ENCODE results near the gene RDH12.
"Not testable (repeated sequence)": the region's sequence is repeated elsewhere in the genome, so short reads cannot be mapped to it uniquely, and the experiment has no call there.

RDH12 gene

GRCh38 chr14:67701492-67701891 is at the start of gene RDH12:
Gene RDH12 (plus strand): TSS chr14:67701886. CDS start chr14:67722643, 20,757 bp downstream.
- DNase-seq (ENCODE audit: low read depth) = not testable (repeated sequence)

GRCh38 chr14:67652189-67652588 is 49.5 kb upstream of the RDH12 start:
- DNase-seq (ENCODE audit: low read depth) = no peak
- H3K4me3 ChIP-seq (ENCODE audit: low read length) = no peak overlapping the region
- TF ChIP-seq CTCF (conservative IDR thresholded peaks at IDR 0.05; ENCODE audit: low read length) = no peak

More at GRCh38 chr14:67701492-67701891, at the start of gene RDH12:
- H3K4me3 ChIP-seq (ENCODE audit: low read length) = not testable (repeated sequence)

GRCh38 chr14:67653651-67654280 is 47.9 kb upstream of the RDH12 start:
- no peak for TF ChIP-seq CTCF (conservative IDR thresholded peaks at IDR 0.05; ENCODE audit: low read length)
- DNase-seq (ENCODE audit: low read depth) = peak; percentile 89
- no peak overlapping the region for H3K4me3 ChIP-seq (ENCODE audit: low read length)

- no peak for TF ChIP-seq CTCF (conservative IDR thresholded peaks at IDR 0.05; ENCODE audit: low read length)
- H3K4me3 ChIP-seq (ENCODE audit: low read length) = no peak overlapping the region
- no peak for DNase-seq (ENCODE audit: low read depth)
Measured at GRCh38 chr14:67663633-67664032, 38.1 kb upstream of the RDH12 start.

GRCh38 chr14:67665868-67666267 is 35.8 kb upstream of the RDH12 start:
- DNase-seq (ENCODE audit: low read depth) = peak; percentile 76
- no peak for TF ChIP-seq CTCF (conservative IDR thresholded peaks at IDR 0.05; ENCODE audit: low read length)

GRCh38 chr14:67666750-67667449 is 34.8 kb upstream of the RDH12 start:
- peak; percentile 70 for DNase-seq (ENCODE audit: low read depth)
- TF ChIP-seq CTCF (conservative IDR thresholded peaks at IDR 0.05; ENCODE audit: low read length) = peak; percentile 74

More at GRCh38 chr14:67665868-67666267, 35.8 kb upstream of the RDH12 start:
- H3K4me3 ChIP-seq (ENCODE audit: low read length) = no peak overlapping the region

GRCh38 chr14:67668559-67668958 is 33.1 kb upstream of the RDH12 start:
- DNase-seq (ENCODE audit: low read depth) = no peak
- no peak for TF ChIP-seq CTCF (conservative IDR thresholded peaks at IDR 0.05; ENCODE audit: low read length)
- no peak overlapping the region for H3K4me3 ChIP-seq (ENCODE audit: low read length)

More at GRCh38 chr14:67666750-67667449, 34.8 kb upstream of the RDH12 start:
- no peak overlapping the region for H3K4me3 ChIP-seq (ENCODE audit: low read length)
